Adrenal gland (tissue), 12 donors: ENCODE results near the gene PLAGL2. TPM values are rescaled to one million over a fixed set of nuclear protein-coding genes. Genes with fewer than 3 reads are reported as not detected.
A peak's percentile ranks its signal among the peaks of the same experiment; 100 is the strongest.

Source experiments
- DNase-seq, 7 donors: peaks; one replicate each; pipeline ENCODE4 v3.0.0-alpha.2; 2019 to 2020
- H3K27ac ChIP-seq, 5 donors: fragments of 200-600 bp; sonication (generic) in 4 of 5; 1 replicate in 3 of 5; 2 replicates in 2 of 5; pipeline versions ENCODE4 v1.5.1 to v1.8.0; 2016 to 2020; ENCODE audit warnings: mild to moderate bottlenecking in 1 of 5
- H3K27me3 ChIP-seq: fragments of 200-600 bp; 2 replicates; pipeline ENCODE4 v1.8.0; 2021
- H3K36me3 ChIP-seq, 2 donors: fragments of 200-600 bp; replicated peaks in 1 of 2; 1 replicate in 1 of 2; 2 replicates in 1 of 2; pipeline versions ENCODE4 v1.5.1 to v1.8.0; 2018 to 2022
- H3K4me1 ChIP-seq, 2 donors: fragments of 200-600 bp; replicated peaks in 1 of 2; 1 replicate in 1 of 2; 2 replicates in 1 of 2; pipeline versions ENCODE4 v1.5.1 to v1.8.0; 2018 to 2021
- H3K4me3 ChIP-seq, 4 donors: fragments of 200-600 bp; sonication (generic) in 3 of 4; one replicate each; pipeline ENCODE4 v1.5.1; 2016 to 2018
- H3K9me3 ChIP-seq, 3 donors: fragments of 200-600 bp; sonication (generic) in 1 of 3; replicated peaks in 1 of 3; 1 replicate in 2 of 3; 2 replicates in 1 of 3; pipeline versions ENCODE4 v1.5.1 to v1.8.0; 2016 to 2021
- POLR2A ChIP-seq, 2 donors: fragments of 450-650 bp; IDR thresholded peaks; one replicate each; pipeline ENCODE4 v1.6.1; 2017; ENCODE audit warnings: antibody characterized with exemption in 2 of 2, mild to moderate bottlenecking in 2 of 2, moderate library complexity in 1 of 2
- whole genome bisulfite sequencing, 4 donors: extraction: QIAGEN DNeasy Blood & Tissue Kit in 2 of 4; methylation state at CpG; one replicate each; pipeline versions ENCODE4 v1.1.5 to v1.1.7; 2013 to 2017; 5-methylcytosine and 5-hydroxymethylcytosine counted together
- intact Hi-C, 2 donors: fragments of 100-400 bp; cut with DNase I; formaldehyde crosslinking; loops; one replicate each; pipeline versions ENCODE4 v1.14.1 to v1.15.0; 2022 to 2023
- polyA plus RNA-seq, 3 donors: library from polyadenylated mRNA; stranded (reverse); fragments of 200-250 nt in 2 of 3; fragments of 350-450 nt in 1 of 3; fragmentation: Illumina TruSeq in 1 of 3; extraction: RNeasy Lipid Tissue Mini Kit (QIAGEN cat#74804) in 1 of 3; gene quantifications; one replicate each; pipeline ENCODE4 v1.2.3, GENCODE V29; 2013 to 2014
- total RNA-seq, 9 donors: library from RNA; depleted of rRNA in 4 of 9; stranded (reverse); fragments of >200 nt in 4 of 9; fragments of 120-200 nt in 1 of 9; fragmentation: NEBNext Ultra II Directional in 1 of 9; extraction: Animal tissue kit (Norgen Biotek cat#: 25700) in 1 of 9; gene quantifications; one replicate each; pipeline versions ENCODE4 v1.1.0 to v1.2.4, GENCODE V29; 2013 to 2023
- TF ChIP-seq, protein P1 (sequence below), 6 experiments: fragments of 450-650 bp in 4 of 6; fragments of 200-600 bp in 2 of 6; sonication (generic) in 1 of 6; IDR thresholded peaks; 1 replicate in 5 of 6; 2 replicates in 1 of 6; pipeline versions ENCODE4 v1.5.1 to v1.8.0; 2016 to 2021; ENCODE audit warnings: antibody characterized with exemption in 6 of 6, mild to moderate bottlenecking in 2 of 6, moderate library complexity in 1 of 6
- donor health status: healthy with polysubstance abuse.
- donor health status: Bipolar disorder and iron deficiency.
- donor health status: DM: yes; HTN: yes; CAD: no.
- donor health status: DM: no; HTN: no; CAD: no.
- donor health status: DM: no; HTN: no; CAD: no.
- donor health status: DM: yes; HTN: yes; CAD: no.

The PLAGL2 gene
- total and polyA plus RNA-seq, 12 donors = 1.3 to 7.1 (median 4.2) TPM

DNA sequence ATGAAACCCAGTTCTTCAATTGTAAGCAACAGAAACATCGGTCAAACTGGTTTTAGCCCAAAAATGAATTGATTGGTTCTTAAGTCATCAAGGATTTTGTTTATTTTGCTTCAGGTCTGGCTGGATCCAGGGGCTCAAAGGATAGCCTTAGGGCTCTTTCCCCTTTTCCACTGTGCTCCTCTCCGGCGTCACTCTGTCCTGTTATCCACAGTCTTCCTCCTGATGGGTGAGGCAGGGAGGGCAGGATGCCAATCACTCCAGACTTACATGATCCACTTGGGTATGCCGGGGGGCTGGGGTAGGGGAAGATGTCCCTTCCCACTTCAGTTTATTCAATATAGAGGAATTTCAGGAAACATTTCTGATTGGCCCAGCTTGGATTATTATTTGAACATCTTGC, 40.0 kb downstream of the PLAGL2 start:
- Histone ChIP-seq H3K36me3 (peaks cover 0 to 39% of the 10 kb centered on the region in 2 donors), H3K27ac (no peak overlapping the region), H3K9me3 (no peaks in the 10 kb centered on the region), H3K4me1 (no peaks in the 10 kb centered on the region), H3K4me3 (no peak overlapping the region), H3K27me3 (no peaks in the 10 kb centered on the region)
- TF ChIP-seq, protein P1, sequence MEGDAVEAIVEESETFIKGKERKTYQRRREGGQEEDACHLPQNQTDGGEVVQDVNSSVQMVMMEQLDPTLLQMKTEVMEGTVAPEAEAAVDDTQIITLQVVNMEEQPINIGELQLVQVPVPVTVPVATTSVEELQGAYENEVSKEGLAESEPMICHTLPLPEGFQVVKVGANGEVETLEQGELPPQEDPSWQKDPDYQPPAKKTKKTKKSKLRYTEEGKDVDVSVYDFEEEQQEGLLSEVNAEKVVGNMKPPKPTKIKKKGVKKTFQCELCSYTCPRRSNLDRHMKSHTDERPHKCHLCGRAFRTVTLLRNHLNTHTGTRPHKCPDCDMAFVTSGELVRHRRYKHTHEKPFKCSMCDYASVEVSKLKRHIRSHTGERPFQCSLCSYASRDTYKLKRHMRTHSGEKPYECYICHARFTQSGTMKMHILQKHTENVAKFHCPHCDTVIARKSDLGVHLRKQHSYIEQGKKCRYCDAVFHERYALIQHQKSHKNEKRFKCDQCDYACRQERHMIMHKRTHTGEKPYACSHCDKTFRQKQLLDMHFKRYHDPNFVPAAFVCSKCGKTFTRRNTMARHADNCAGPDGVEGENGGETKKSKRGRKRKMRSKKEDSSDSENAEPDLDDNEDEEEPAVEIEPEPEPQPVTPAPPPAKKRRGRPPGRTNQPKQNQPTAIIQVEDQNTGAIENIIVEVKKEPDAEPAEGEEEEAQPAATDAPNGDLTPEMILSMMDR (IDR thresholded peaks at IDR 0.05) = no peak
- TF ChIP-seq POLR2A (IDR thresholded peaks at IDR 0.05) = no peak
- DNase-seq = peak in 2 of 7 donors; percentile 12 to 49
- intact Hi-C loops = no loop called here
- 95 to 99% (median 97%) methylated on average over 4 of the region's 4 CpGs for WGBS, 4 donors

DNA sequence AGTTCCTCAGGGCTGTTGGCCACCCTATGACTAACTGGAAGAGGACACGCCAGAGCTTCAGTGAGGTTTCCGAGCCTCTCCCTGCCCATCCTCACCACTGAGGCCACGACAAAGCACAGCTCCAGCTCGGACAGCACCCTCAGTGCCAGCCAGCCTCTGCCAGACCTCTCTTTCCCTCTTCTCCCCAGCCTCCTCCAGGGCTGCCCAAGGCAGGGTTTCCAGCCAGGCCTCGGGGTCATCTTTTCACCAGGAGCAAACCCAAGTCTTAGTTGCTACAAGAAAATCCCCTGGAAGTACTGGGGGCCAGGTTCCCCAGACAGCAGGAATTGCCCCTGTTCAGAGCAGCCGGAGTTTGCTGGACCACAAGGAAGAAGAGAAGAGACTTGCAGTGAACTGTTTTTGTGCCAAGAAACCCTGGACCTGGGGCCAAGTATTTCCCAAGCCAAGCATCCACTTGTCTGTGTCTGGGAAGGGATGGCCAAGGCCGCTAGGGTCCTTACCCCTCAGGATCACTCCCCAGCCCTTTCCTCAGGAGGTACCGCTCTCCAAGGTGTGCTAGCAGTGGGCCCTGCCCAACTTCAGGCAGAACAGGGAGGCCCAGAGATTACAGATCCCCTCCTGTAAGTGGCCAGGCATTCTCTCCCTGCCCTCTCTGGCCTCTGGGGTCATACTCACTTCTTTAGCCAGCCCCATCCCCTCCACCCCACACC, 41.6 kb downstream of the PLAGL2 start:
- intact Hi-C loops = no loop called here
- Histone ChIP-seq H3K4me3 (no peak overlapping the region), H3K9me3 (no peaks in the 10 kb centered on the region), H3K27me3 (no peaks in the 10 kb centered on the region), H3K36me3 (peaks cover 0 to 54% of the 10 kb centered on the region in 2 donors), H3K4me1 (no peaks in the 10 kb centered on the region), H3K27ac (no peak overlapping the region)
- no peak for TF ChIP-seq POLR2A (IDR thresholded peaks at IDR 0.05)
- TF ChIP-seq, protein P1 (IDR thresholded peaks at IDR 0.05) = no peak
- peak in 2 of 7 donors; percentile 9 to 39 for DNase-seq
- 81 to 92% (median 89%) methylated on average over 7 to 8 of the region's 8 CpGs for WGBS, 4 donors

DNA sequence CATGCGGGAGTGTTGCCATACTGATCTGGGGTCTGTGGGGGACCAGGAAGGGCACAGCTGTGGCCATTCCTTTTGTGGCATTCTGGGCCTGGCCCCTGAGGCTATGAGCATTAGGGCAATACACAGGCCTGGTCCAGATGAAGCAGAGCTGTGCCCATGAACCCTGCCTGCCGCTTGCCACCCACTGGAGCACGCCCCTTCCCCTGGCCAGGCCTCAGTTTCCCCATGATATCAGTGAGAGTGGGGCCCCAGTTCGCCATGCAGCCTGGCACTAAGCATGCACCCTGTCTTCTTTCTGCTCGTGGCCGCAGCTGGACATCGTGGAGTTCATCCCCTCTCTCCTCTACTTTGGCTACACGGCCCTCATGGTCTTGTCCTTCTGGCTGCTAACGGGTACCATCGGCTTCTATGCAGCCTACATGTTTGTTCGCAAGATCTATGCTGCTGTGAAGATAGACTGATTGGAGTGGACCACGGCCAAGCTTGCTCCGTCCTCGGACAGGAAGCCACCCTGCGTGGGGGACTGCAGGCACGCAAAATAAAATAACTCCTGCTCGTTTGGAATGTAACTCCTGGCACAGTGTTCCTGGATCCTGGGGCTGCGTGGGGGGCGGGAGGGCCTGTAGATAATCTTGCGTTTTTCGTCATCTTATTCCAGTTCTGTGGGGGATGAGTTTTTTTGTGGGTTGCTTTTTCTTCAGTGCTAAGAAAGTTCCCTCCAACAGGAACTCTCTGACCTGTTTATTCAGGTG, 42.4 kb downstream of the PLAGL2 start:
- no peak for TF ChIP-seq POLR2A (IDR thresholded peaks at IDR 0.05)
- TF ChIP-seq, protein P1 (IDR thresholded peaks at IDR 0.05) = no peak
- Histone ChIP-seq H3K36me3 (peaks cover 0 to 63% of the 10 kb centered on the region in 2 donors), H3K27me3 (no peaks in the 10 kb centered on the region), H3K27ac (no peak overlapping the region), H3K4me3 (no peak overlapping the region), H3K9me3 (no peaks in the 10 kb centered on the region), H3K4me1 (no peaks in the 10 kb centered on the region)
- 81 to 86% (median 84%) methylated on average over 19 to 21 of the region's 21 CpGs for WGBS, 4 donors
- peak in 3 of 7 donors; percentile 16 to 49 (median 35) for DNase-seq
- intact Hi-C loops = no loop called here

DNA sequence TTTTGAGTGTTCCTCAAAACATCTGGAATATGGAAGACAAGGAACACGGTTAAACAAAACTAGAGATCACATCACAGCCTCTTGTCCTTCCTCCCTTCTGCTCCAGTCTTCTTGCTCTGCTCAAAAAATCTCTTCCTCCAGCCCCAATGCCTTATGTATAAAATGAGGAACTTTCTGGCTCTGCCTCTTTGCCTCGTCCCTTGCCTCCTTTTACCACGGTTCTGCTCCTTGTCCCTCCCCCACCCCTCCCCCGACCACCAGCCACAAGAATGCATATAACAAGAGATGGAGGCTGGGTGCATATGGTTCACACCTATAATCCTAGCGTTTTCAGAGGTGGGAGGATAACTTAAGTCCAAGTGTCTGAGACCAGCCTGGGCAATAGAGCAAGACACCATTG, 43.6 kb downstream of the PLAGL2 start:
- no peak for DNase-seq

More for the DNA sequence above, 43.6 kb downstream of the PLAGL2 start:
- H3K27me3 ChIP-seq = no peaks in the 10 kb centered on the region
- no peaks in the 10 kb centered on the region for H3K4me1 ChIP-seq
- no peaks in the 10 kb centered on the region for H3K9me3 ChIP-seq
- TF ChIP-seq, protein P1 (IDR thresholded peaks at IDR 0.05) = no peak
- TF ChIP-seq POLR2A (IDR thresholded peaks at IDR 0.05) = no peak
- H3K27ac ChIP-seq = no peak overlapping the region
- peaks cover 0 to 75% of the 10 kb centered on the region in 2 donors for H3K36me3 ChIP-seq
- H3K4me3 ChIP-seq = no peak overlapping the region
- 82 to 87% (median 83%) methylated on average over 5 of the region's 5 CpGs for WGBS, 4 donors
- intact Hi-C loops = no loop called here
